AG09319 (cell line): Measurements from ENCODE around the gene DPP7.
"Not testable (repeated sequence)": the region's sequence is repeated elsewhere in the genome, so short reads cannot be mapped to it uniquely, and the experiment has no call there.

Experiments
- DNase-seq: peaks from one replicate; pipeline ENCODE4 v3.0.0-alpha.2; 2010; ENCODE audit warnings: low read depth; ENCODE audit errors: extremely low read depth
- CTCF ChIP-seq: IDR thresholded peaks from 2 replicates; pipeline ENCODE4 v1.5.1; 2011; ENCODE audit warnings: low read depth, mild to moderate bottlenecking, inconsistent platforms, low read length, moderate library complexity

Gene DPP7

DNA sequence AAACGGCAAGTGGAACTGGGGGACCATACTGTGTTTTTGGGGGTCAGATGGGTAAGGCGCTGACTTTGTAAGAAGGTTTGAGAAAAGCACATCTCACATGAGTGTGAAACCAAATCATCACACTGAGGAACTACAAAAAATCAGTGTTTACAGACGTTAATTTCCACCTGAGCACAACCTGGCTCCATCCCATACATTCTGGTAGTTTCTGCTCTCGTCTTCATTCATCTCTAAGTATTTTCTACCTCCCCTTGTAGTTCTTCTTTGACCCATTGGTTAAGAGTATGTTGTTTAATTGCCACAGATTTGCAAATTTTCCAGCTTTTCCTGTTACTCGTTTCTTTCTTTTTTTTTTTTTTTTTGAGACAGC lies 8.9 kb upstream of the DPP7 start:
- no peak for DNase-seq
- TF ChIP-seq CTCF: no peak

DNA sequence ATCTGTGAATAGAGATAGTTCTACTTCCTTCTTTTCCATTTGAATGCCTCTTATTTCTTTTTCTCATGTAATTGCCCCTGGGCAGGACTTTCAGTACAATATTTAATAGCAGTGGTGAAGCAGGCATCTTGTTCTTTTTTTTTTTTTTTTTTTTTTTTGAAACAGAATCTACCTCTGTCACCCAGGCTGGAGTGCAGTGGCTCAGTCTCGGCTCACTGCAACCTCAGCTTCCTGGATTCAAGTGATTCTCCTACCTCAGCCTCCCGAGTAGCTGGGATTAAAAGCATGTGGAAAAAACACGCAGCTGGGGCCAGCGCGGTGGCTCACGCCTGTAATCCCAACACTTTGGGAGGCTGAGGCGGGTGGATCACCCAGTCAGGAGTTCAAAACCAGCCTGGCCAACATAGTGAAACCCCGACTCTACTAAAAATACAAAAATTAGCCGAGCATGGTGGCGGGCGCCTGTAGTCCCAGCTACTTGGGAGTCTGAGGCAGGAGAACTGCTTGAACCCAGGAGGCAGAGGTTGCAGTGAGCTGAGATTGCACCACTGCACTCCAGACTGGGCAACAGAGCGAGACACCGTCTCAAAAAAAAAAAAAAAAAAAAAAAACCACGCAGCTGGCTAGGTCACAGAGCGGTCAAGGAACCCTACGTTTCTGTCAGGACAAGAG lies 8.4 kb upstream of the DPP7 start:
- DNase-seq: not testable (repeated sequence)

GRCh38 chr9:137121927-137122795 lies 7.6 kb upstream of the DPP7 start:
- not testable (repeated sequence) for DNase-seq

- not testable (repeated sequence) for DNase-seq
Observed at GRCh38 chr9:137118092-137118603, 3.6 kb upstream of the DPP7 start.

DNA sequence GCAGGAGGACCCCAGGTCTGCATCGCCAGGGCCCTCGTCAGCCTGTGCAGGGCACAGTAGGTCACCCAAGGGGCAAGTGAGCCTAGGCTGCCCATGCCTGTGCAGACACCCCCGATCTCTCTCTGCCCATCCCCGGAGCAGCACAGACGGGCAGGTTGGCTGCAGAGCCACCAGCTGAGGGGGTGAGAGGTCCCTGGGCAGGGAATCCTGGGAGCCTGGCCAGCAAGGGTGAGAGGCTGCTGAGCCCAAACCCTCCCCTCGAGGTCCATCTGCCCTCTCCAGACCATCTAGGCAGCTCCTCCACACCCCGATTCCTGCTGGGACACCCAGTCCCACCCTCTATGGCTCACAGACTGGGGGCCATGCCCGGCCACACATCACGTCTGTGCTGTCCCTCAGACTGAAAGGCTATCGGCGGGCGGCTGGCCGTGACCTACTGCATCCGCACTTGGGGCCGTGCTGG lies 2.8 kb upstream of the DPP7 start:
- DNase-seq: no peak
- TF ChIP-seq CTCF: no peak

DNA sequence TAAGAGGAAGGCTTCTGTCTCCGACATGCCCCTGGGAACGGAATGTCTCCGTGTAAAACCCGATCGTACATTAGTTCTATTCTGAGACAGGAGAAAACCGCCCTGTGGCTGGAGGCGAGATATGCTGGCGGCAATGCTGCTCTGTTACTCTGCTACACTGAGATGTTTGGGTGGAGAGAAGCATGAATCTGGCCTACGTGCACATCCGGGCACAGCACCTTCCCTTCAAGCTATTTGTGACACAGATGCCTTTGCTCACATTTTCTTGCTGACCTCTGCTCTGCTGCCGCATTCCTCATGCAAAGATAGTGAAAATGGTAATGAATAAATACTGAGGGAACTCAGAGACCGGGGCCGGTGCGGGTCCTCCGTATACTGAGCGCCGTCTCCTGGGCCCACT lies 2.2 kb upstream of the DPP7 start:
- TF ChIP-seq CTCF: no peak
- DNase-seq: no peak

GRCh38 chr9:137116027-137116507 lies 1.5 kb upstream of the DPP7 start:
- DNase-seq: no peak
- TF ChIP-seq CTCF: no peak

DNA sequence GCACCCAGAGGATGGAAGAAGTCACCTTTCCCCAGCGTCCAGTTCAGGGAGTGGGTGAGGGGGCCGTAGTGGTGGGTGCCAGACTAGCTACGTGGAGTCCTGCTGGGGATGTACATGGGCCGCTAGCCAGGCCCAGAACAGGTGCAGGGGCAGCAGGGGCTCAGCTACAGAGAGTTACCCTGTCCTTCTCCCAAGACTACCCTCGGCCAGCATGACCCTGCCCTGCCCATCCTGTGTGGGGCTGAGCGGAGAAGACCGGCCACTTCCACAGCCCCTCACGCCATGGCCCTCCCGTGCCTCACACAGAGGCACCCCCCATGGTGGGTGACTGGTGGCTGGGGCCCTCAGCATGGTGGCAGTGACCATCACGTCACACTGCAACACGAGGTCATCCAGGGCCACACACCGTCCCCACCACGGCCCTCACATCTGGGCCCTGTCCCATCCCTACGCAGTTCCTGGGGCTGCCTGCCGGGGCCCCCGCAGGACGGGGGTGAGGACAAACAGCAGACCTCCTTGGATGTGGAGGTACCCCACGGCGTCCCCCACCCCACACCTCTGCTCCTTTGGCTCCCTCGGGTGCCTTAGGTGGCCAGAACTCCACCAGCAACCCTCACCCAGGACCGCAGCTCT lies 977 bp upstream of the DPP7 start:
- no peak for DNase-seq
- no peak for TF ChIP-seq CTCF
